ENCODE data around the gene ZFYVE19. TPM values are rescaled to one million over a fixed set of nuclear protein-coding genes. Genes with fewer than 3 reads are reported as not detected.

The ZFYVE19 gene
- polyA plus RNA-seq, 3 donors = 8.2 to 62.9 (median 10.3) TPM

DNA sequence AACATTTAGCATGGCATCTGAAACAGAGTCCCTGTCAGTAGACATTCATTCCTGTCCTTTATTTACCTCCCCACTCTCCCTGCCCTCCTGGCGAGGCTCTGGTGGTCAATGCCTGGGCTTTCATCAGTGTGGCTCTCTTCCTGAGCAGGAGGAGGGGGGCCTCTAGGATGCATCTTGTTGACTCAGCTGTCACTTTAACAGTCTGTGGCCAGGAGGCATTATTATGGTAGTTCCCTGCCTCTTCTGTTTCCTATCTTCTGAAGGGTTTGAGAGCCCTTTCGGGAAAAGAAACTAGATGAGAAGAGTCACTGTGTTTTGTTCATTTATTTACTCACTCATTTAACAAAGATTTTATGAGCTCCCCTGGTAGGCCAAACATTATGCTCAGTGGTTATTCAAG, 24.0 kb downstream of the ZFYVE19 start:
- WGBS (ENCODE audit: insufficient coverage) = no CpG with 5 or more reads among the region's 2 CpGs
- Mint-ChIP-seq H3K4me3 (no peak overlapping the region), H3K27ac (no peak overlapping the region), H3K27me3 (ENCODE audit: low read depth in 3 of 3) (peaks cover 3 to 8% (median 5%) of the 10 kb centered on the region in 3 donors), H3K4me1 (no peaks in the 10 kb centered on the region), H3K36me3 (no peaks in the 10 kb centered on the region), H3K9me3 (peaks cover 0 to 6% (median 0%) of the 10 kb centered on the region in 7 donors)
- Histone ChIP-seq H3K9me3 (replicated peaks in 1 of 2; ENCODE audit: control insufficient read depth in 1 of 2, insufficient read depth in 1 of 2, low read length in 2 of 2) (no peaks in the 10 kb centered on the region), H3K27me3 (ENCODE audit: control insufficient read depth in 2 of 2, insufficient read depth in 2 of 2, low read length in 2 of 2) (no peaks in the 10 kb centered on the region), H4K20me1 (ENCODE audit: insufficient read depth, low read length) (no peaks in the 10 kb centered on the region), H3K27ac (ENCODE audit: low read depth in 1 of 2, low read length in 2 of 2) (no peak overlapping the region), H3K9ac (ENCODE audit: insufficient read depth, low read length, poor library complexity, severe bottlenecking) (no peak overlapping the region), H3K4me1 (ENCODE audit: control insufficient read depth in 1 of 2, insufficient read depth in 2 of 2, low read length in 2 of 2) (no peaks in the 10 kb centered on the region), H3K79me2 (ENCODE audit: insufficient read depth, low read length) (no peaks in the 10 kb centered on the region), H3K36me3 (replicated peaks in 1 of 2; ENCODE audit: control insufficient read depth in 1 of 2, insufficient read depth in 2 of 2, low read length in 2 of 2) (no peaks in the 10 kb centered on the region), H2AFZ (ENCODE audit: insufficient read depth, low read depth, low read length, poor library complexity, severe bottlenecking) (peak overlapping the region; percentile 35), H3K4me3 (replicated peaks in 1 of 3; ENCODE audit: low read depth in 2 of 3, low read length in 3 of 3) (no peak overlapping the region), H3K4me2 (replicated peaks; ENCODE audit: extremely low read depth, low read length, poor library complexity, severe bottlenecking) (no peak overlapping the region)
- TF ChIP-seq, protein P1, sequence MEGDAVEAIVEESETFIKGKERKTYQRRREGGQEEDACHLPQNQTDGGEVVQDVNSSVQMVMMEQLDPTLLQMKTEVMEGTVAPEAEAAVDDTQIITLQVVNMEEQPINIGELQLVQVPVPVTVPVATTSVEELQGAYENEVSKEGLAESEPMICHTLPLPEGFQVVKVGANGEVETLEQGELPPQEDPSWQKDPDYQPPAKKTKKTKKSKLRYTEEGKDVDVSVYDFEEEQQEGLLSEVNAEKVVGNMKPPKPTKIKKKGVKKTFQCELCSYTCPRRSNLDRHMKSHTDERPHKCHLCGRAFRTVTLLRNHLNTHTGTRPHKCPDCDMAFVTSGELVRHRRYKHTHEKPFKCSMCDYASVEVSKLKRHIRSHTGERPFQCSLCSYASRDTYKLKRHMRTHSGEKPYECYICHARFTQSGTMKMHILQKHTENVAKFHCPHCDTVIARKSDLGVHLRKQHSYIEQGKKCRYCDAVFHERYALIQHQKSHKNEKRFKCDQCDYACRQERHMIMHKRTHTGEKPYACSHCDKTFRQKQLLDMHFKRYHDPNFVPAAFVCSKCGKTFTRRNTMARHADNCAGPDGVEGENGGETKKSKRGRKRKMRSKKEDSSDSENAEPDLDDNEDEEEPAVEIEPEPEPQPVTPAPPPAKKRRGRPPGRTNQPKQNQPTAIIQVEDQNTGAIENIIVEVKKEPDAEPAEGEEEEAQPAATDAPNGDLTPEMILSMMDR (IDR thresholded peaks at IDR 0.05) = no peak
- no peak for DNase-seq
- intact Hi-C loops (cut with micrococcal nuclease) = no loop called here

DNA sequence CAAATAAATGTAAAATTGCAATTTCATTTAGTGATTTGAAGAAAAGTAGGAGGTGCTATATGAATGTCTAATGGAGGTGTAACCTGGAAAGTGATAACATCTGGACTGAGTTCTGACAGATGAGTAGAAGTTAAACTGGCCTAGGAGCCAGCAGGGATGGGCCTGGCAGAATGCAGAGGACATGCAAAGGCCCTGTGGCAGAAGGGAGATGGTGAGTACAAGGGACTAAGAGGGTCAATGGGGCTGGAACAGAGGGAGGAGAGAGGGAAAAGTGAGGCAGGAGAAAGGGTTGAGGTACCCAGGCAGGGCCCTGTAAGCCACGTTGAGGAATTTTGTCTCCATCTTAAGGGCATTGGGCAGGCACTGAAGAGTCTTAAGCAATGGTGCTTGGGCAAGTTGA, 25.0 kb downstream of the ZFYVE19 start:
- Mint-ChIP-seq H3K9me3 (peaks cover 0 to 6% (median 0%) of the 10 kb centered on the region in 7 donors), H3K27me3 (ENCODE audit: low read depth in 3 of 3) (peaks cover 3 to 8% (median 5%) of the 10 kb centered on the region in 3 donors), H3K36me3 (no peaks in the 10 kb centered on the region), H3K4me3 (no peak overlapping the region), H3K4me1 (no peaks in the 10 kb centered on the region), H3K27ac (no peak overlapping the region)
- Histone ChIP-seq H3K79me2 (ENCODE audit: insufficient read depth, low read length) (no peaks in the 10 kb centered on the region), H3K4me3 (replicated peaks in 1 of 3; ENCODE audit: low read depth in 2 of 3, low read length in 3 of 3) (no peak overlapping the region), H3K36me3 (replicated peaks in 1 of 2; ENCODE audit: control insufficient read depth in 1 of 2, insufficient read depth in 2 of 2, low read length in 2 of 2) (no peaks in the 10 kb centered on the region), H3K9me3 (replicated peaks in 1 of 2; ENCODE audit: control insufficient read depth in 1 of 2, insufficient read depth in 1 of 2, low read length in 2 of 2) (no peaks in the 10 kb centered on the region), H3K9ac (ENCODE audit: insufficient read depth, low read length, poor library complexity, severe bottlenecking) (no peak overlapping the region), H3K4me2 (replicated peaks; ENCODE audit: extremely low read depth, low read length, poor library complexity, severe bottlenecking) (no peak overlapping the region), H3K27me3 (ENCODE audit: control insufficient read depth in 2 of 2, insufficient read depth in 2 of 2, low read length in 2 of 2) (no peaks in the 10 kb centered on the region), H4K20me1 (ENCODE audit: insufficient read depth, low read length) (no peaks in the 10 kb centered on the region), H2AFZ (ENCODE audit: insufficient read depth, low read depth, low read length, poor library complexity, severe bottlenecking) (no peak overlapping the region), H3K27ac (ENCODE audit: low read depth in 1 of 2, low read length in 2 of 2) (no peak overlapping the region), H3K4me1 (ENCODE audit: control insufficient read depth in 1 of 2, insufficient read depth in 2 of 2, low read length in 2 of 2) (no peaks in the 10 kb centered on the region)
- WGBS (ENCODE audit: insufficient coverage) = 90% methylated on average over 1 of the region's 1 CpG
- intact Hi-C loops (cut with micrococcal nuclease) = no loop called here
- TF ChIP-seq, protein P1 (IDR thresholded peaks at IDR 0.05) = no peak
- DNase-seq = no peak

All from CD14-positive monocyte (primary cell).